Sigmoid colon (tissue), 4 donors: ENCODE results near the gene GABBR2.

Experiments used
- CTCF ChIP-seq, 4 experiments: fragments of 450-650 bp in 3 of 4; fragments of 200-600 bp in 1 of 4; IDR thresholded peaks; one replicate each; pipeline ENCODE4 v1.5.1; 2016 to 2019; ENCODE audit warnings: antibody characterized with exemption in 4 of 4, mild to moderate bottlenecking in 3 of 4, moderate library complexity in 2 of 4
- EP300 ChIP-seq, 4 donors: sonication (generic); formaldehyde crosslinking; IDR thresholded peaks; one replicate each; pipeline ENCODE4 v1.6.1; 2017; ENCODE audit warnings: antibody characterized with exemption in 4 of 4
- POLR2A ChIP-seq, 2 donors: fragments of 450-650 bp; IDR thresholded peaks; one replicate each; pipeline ENCODE4 v1.6.1; 2016; ENCODE audit warnings: antibody characterized with exemption in 2 of 2, mild to moderate bottlenecking in 2 of 2, moderate library complexity in 2 of 2

DNA sequence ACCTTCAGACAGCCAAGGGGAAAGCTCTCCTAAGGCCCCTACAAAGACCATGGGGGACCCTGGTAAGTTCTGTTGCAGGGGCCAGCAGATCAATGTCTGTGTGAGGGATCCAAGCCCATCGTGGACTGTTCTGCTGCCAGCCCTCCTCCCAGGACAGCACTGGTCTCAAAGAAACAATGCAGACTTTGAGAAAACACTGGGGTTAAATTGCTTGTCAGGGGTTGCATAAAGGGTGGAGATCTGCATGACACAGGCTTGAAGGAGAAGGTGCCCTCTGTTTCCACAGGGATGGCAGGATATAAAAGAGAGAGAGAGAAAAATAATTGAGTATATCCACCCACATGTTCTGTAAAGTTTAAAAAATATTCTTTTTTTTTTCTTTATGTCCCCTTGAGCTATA, 295.7 kb downstream of the GABBR2 start:
- TF ChIP-seq POLR2A (IDR thresholded peaks at IDR 0.05), result no peak
- TF ChIP-seq CTCF (IDR thresholded peaks at IDR 0.05), result no peak
- no peak for TF ChIP-seq EP300 (IDR thresholded peaks at IDR 0.05)
